Measurements from ENCODE around the gene PPP2CA. TPM values are rescaled to one million over a fixed set of nuclear protein-coding genes. Genes with fewer than 3 reads are reported as not detected.

PPP2CA gene
- total RNA-seq, result 100 to 1,000 TPM; 129 to 306 (median 215) TPM

GRCh38 chr5:134225780-134226440, at the start of gene PPP2CA:
TSS of gene PPP2CA (minus strand) at chr5:134226073. CDS start at chr5:134225861, 212 bp downstream.
- Histone ChIP-seq H3K4me3 (peak within 1 kb of the TSS; percentile 76 to 92 (median 84)), H3K4me1 (peaks cover 9 to 56% (median 37%) of the 10 kb centered on the region in 3 donors), H3K27me3 (no peaks in the 10 kb centered on the region), H3K27ac (peak within 1 kb of the TSS; percentile 99 to 100 (median 99)), H3K9me3 (no peaks in the 10 kb centered on the region), H3K36me3 (peaks cover 0 to 3% (median under 1%) of the 10 kb centered on the region in 3 donors)
- DNase-seq, result peak; percentile 83
- 0% methylated on average over 26 of the region's 73 CpGs; no CpG with 5 or more reads in 1 of the 2 donors for WGBS, 2 donors
- peak in 3 of 4 donors; percentile 62 to 95 (median 88) for TF ChIP-seq POLR2A (IDR thresholded peaks at IDR 0.05)
- TF ChIP-seq CTCF (IDR thresholded peaks at IDR 0.05), result peak in 1 of 6 experiments; percentile 19
- intact Hi-C loops (cut with DNase I), result no loop called here

DNA sequence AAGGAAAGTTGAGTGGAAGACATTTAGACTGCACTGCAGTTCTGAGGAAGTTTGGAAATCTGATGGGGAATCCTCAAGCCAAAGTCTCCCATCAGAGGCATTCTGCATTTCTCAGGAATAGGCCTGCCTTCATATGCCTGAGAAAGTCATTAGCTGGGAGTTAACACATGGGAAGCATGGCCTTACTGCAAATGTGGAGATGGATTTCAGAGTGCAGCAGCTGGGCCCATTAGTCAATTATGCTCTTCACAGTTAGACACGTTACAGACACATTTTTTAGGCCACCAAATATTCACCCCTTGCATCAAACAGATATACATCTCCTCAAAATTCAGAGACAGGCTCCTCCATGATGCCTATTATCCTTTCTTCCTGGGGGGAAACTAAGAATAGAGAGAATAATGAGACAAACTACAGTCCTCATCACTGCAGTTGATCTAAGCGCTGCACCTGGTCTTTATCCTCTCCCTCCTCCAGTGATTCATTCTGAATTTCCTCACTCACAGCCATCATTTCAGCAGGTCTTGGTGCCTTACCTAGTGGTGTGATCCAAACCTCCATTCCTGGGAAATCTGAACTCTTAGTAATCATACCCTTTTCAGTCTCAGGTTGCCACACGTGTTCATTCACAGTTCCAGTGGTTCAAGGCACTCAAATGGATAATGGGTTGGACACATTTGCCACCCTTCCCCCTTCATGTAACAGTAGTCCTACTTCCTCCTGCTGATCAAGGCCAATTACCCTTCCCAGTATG, 47.9 kb upstream of the PPP2CA start:
- WGBS, 2 donors, result 82 to 90% methylated on average over 2 to 3 of the region's 3 CpGs
- TF ChIP-seq POLR2A (IDR thresholded peaks at IDR 0.05) (no peak), CTCF (IDR thresholded peaks at IDR 0.05) (no peak)
- intact Hi-C loops (cut with DNase I), result no loop called here
- no peak for DNase-seq
- no peaks in the 10 kb centered on the region for H3K4me1 ChIP-seq
- no peak overlapping the region for H3K4me3 ChIP-seq
- no peaks in the 10 kb centered on the region for H3K36me3 ChIP-seq
- H3K9me3 ChIP-seq, result no peaks in the 10 kb centered on the region
- H3K27ac ChIP-seq, result no peak overlapping the region
- H3K27me3 ChIP-seq, result no peaks in the 10 kb centered on the region

GRCh38 chr5:134271059-134271458, 45.2 kb upstream of the PPP2CA start:
- DNase-seq, result no peak
- Histone ChIP-seq H3K4me3 (no peak overlapping the region), H3K27me3 (no peaks in the 10 kb centered on the region), H3K4me1 (no peaks in the 10 kb centered on the region), H3K36me3 (no peaks in the 10 kb centered on the region), H3K27ac (no peak overlapping the region), H3K9me3 (no peaks in the 10 kb centered on the region)
- intact Hi-C loops (cut with DNase I), result no loop called here
- TF ChIP-seq POLR2A (IDR thresholded peaks at IDR 0.05), result no peak
- TF ChIP-seq CTCF (IDR thresholded peaks at IDR 0.05), result no peak
- 83 to 93% methylated on average over 1 of the region's 1 CpG for WGBS, 2 donors

GRCh38 chr5:134268919-134269318, 43.0 kb upstream of the PPP2CA start:
- no peak overlapping the region for H3K27ac ChIP-seq
- no peak overlapping the region for H3K4me3 ChIP-seq
- WGBS, 2 donors, result 96 to 100% methylated on average over 4 of the region's 4 CpGs
- TF ChIP-seq POLR2A (IDR thresholded peaks at IDR 0.05), result no peak
- TF ChIP-seq CTCF (IDR thresholded peaks at IDR 0.05), result no peak
- DNase-seq, result no peak
- intact Hi-C loops (cut with DNase I), result no loop called here
- no peaks in the 10 kb centered on the region for H3K36me3 ChIP-seq
- peaks cover 0 to 7% (median 2%) of the 10 kb centered on the region in 3 donors for H3K9me3 ChIP-seq
- H3K27me3 ChIP-seq, result no peaks in the 10 kb centered on the region
- H3K4me1 ChIP-seq, result no peaks in the 10 kb centered on the region

DNA sequence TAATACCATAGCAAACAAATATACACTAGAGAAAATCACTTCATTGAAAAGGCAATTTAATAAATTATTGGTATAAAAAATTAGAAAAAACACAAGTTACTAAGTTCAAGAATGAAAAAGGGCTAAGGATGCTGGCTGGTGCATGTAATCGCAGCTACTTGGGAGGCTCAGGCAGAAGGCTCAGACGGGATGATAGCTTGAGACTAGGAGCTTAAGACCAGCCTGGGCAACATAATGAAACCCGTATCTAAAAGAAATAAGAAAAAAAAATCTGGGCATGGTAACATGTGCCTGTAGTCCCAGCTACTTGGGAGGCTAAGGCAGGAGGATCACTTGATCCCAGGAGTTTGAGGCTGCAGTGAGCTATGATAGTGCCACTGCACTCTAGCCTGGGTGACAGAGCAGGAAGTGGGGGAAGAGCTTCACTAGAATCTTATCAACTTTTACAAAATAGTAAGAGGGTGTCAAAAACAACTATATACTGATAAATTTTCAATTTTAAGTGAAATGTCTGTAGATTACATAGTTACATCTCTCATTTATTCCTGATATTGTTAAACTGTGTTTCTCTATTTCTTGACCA, 42.2 kb upstream of the PPP2CA start:
- TF ChIP-seq CTCF (IDR thresholded peaks at IDR 0.05) (no peak), POLR2A (IDR thresholded peaks at IDR 0.05) (no peak)
- Histone ChIP-seq H3K4me3 (no peak overlapping the region), H3K4me1 (no peaks in the 10 kb centered on the region), H3K27me3 (no peaks in the 10 kb centered on the region), H3K9me3 (peaks cover 0 to 7% (median 2%) of the 10 kb centered on the region in 3 donors), H3K36me3 (no peaks in the 10 kb centered on the region), H3K27ac (no peak overlapping the region)
- DNase-seq, result no peak
- 66 to 76% methylated on average over 3 of the region's 3 CpGs for WGBS, 2 donors
- intact Hi-C loops (cut with DNase I), result no loop called here

All from esophagus squamous epithelium (tissue), 5 donors.